ENCODE measurements around the gene DDX20.
"Not testable (repeated sequence)": the region's sequence is repeated elsewhere in the genome, so short reads cannot be mapped to it uniquely, and the experiment has no call there.

Gene DDX20

GRCh38 chr1:111733183-111733991 lies 22.3 kb upstream of the DDX20 start:
- in situ Hi-C loops (cut with MboI; ENCODE audit: low sequenced_read_pairs) = no loop called here

GRCh38 chr1:111733992-111734341 lies 21.7 kb upstream of the DDX20 start:
- in situ Hi-C loops (cut with MboI; ENCODE audit: low sequenced_read_pairs) = no loop called here

- in situ Hi-C loops (cut with MboI; ENCODE audit: low sequenced_read_pairs) = no loop called here
Measured at GRCh38 chr1:111734426-111734825, 21.3 kb upstream of the DDX20 start.

GRCh38 chr1:111734856-111735255 lies 20.8 kb upstream of the DDX20 start:
- in situ Hi-C loops (cut with MboI; ENCODE audit: low sequenced_read_pairs) = no loop called here

- in situ Hi-C loops (cut with MboI; ENCODE audit: low sequenced_read_pairs) = no loop called here
Measured at GRCh38 chr1:111735321-111735720, 20.4 kb upstream of the DDX20 start.

- in situ Hi-C loops (cut with MboI; ENCODE audit: low sequenced_read_pairs) = no loop called here
Measured at GRCh38 chr1:111735858-111736544, 19.7 kb upstream of the DDX20 start.

GRCh38 chr1:111736548-111737215 lies 19.0 kb upstream of the DDX20 start:
- in situ Hi-C loops (cut with MboI; ENCODE audit: low sequenced_read_pairs) = no loop called here

GRCh38 chr1:111737216-111738132 lies 18.2 kb upstream of the DDX20 start:
- in situ Hi-C loops (cut with MboI; ENCODE audit: low sequenced_read_pairs) = no loop called here

GRCh38 chr1:111738133-111738435 lies 17.6 kb upstream of the DDX20 start:
- in situ Hi-C loops (cut with MboI; ENCODE audit: low sequenced_read_pairs) = no loop called here

GRCh38 chr1:111738436-111739193 lies 17.1 kb upstream of the DDX20 start:
- in situ Hi-C loops (cut with MboI; ENCODE audit: low sequenced_read_pairs) = no loop called here

GRCh38 chr1:111739194-111739924 lies 16.3 kb upstream of the DDX20 start, which contains the start of gene INKA2:
Gene INKA2 (minus strand): TSS chr1:111739395. CDS start chr1:111739242, 153 bp downstream.
- in situ Hi-C loops (cut with MboI; ENCODE audit: low sequenced_read_pairs) = no loop called here

GRCh38 chr1:111739925-111740765 lies 15.6 kb upstream of the DDX20 start:
- in situ Hi-C loops (cut with MboI; ENCODE audit: low sequenced_read_pairs) = no loop called here

- in situ Hi-C loops (cut with MboI; ENCODE audit: low sequenced_read_pairs) = not testable (repeated sequence)
Measured at GRCh38 chr1:111742292-111742691, 13.4 kb upstream of the DDX20 start.

GRCh38 chr1:111742938-111743549 lies 12.7 kb upstream of the DDX20 start:
- in situ Hi-C loops (cut with MboI; ENCODE audit: low sequenced_read_pairs) = no loop called here

- in situ Hi-C loops (cut with MboI; ENCODE audit: low sequenced_read_pairs) = no loop called here
Measured at GRCh38 chr1:111743679-111744101, 12.0 kb upstream of the DDX20 start.

GRCh38 chr1:111745675-111746613 lies 9.8 kb upstream of the DDX20 start:
- in situ Hi-C loops (cut with MboI; ENCODE audit: low sequenced_read_pairs) = no loop called here

GRCh38 chr1:111746614-111746999 lies 9.1 kb upstream of the DDX20 start:
- in situ Hi-C loops (cut with MboI; ENCODE audit: low sequenced_read_pairs) = no loop called here

All from hTERT RPE-1 (cell line).